Naive thymus-derived CD4-positive, alpha-beta T cell (primary cell): ENCODE data around the gene SETD5. TPM values are rescaled to one million over a fixed set of nuclear protein-coding genes. Genes with fewer than 3 reads are reported as not detected.

Experiments
- ATAC-seq: fragments of 150-1000 bp; cut with Tn5 transposase; 2 replicates; pipeline ENCODE4 v1.10.0; 2021; ENCODE audit warnings: mild to moderate bottlenecking, moderate library complexity
- CTCF ChIA-PET: fragments of 350-600 bp; sonication (Branson Sonifier 250); formaldehyde crosslinking; loops from one replicate; lab custom pipeline; 2021; ENCODE audit warnings: antibody characterized with exemption; lab: Charles Lee
- POLR2A ChIA-PET: fragments of 350-600 bp; sonication (Branson Sonifier 250); formaldehyde crosslinking; loops from one replicate; lab custom pipeline; 2021; ENCODE audit warnings: antibody characterized with exemption, inconsistent platforms; lab: Charles Lee
- DNase-seq, 9 donors: peaks; one replicate each; pipeline versions ENCODE4 v3.0.0 to v3.0.0-alpha.2; 2020 to 2022; ENCODE audit warnings: mixed read lengths in 1 of 9
- H3K27ac ChIP-seq: one replicate; pipeline ENCODE4 v1.7.0; 2013; ENCODE audit warnings: mild to moderate bottlenecking, low read depth, low read length, moderate library complexity
- H3K27me3 ChIP-seq, 2 donors: one replicate each; pipeline ENCODE4 v1.7.0; 2013; ENCODE audit warnings: low read length in 2 of 2, mild to moderate bottlenecking in 2 of 2, moderate library complexity in 2 of 2; ENCODE audit not compliant: control insufficient read depth in 2 of 2, insufficient read depth in 2 of 2
- H3K36me3 ChIP-seq, 3 experiments: 1 replicate in 2 of 3; 2 replicates in 1 of 3; pipeline ENCODE4 v1.7.0; 2013; ENCODE audit warnings: low read length in 3 of 3, mild to moderate bottlenecking in 3 of 3, moderate library complexity in 1 of 3; ENCODE audit not compliant: insufficient read depth in 3 of 3, control insufficient read depth in 2 of 3
- H3K4me1 ChIP-seq, 2 donors: one replicate each; pipeline ENCODE4 v1.7.0; 2013; ENCODE audit warnings: low read length in 2 of 2, mild to moderate bottlenecking in 2 of 2, moderate library complexity in 1 of 2; ENCODE audit not compliant: control insufficient read depth in 2 of 2, insufficient read depth in 2 of 2
- H3K4me3 ChIP-seq: 2 replicates; pipeline ENCODE4 v1.7.0; 2013; ENCODE audit warnings: mild to moderate bottlenecking, low read length
- H3K9me3 ChIP-seq, 3 experiments: 1 replicate in 2 of 3; 2 replicates in 1 of 3; pipeline ENCODE4 v1.7.0; 2013; ENCODE audit warnings: low read length in 3 of 3; ENCODE audit not compliant: control insufficient read depth in 2 of 3
- H3K27ac Mint-ChIP-seq, 9 donors: one replicate each; pipeline ENCODE4 v1.8.0; 2020 to 2022; ENCODE audit warnings: mixed read lengths in 9 of 9, mild to moderate bottlenecking in 8 of 9, moderate library complexity in 5 of 9, inconsistent platforms in 2 of 9
- H3K27me3 Mint-ChIP-seq, 5 donors: one replicate each; pipeline ENCODE4 v1.8.0; 2021 to 2022; ENCODE audit warnings: mixed read lengths in 5 of 5, mild to moderate bottlenecking in 1 of 5
- H3K36me3 Mint-ChIP-seq, 5 donors: one replicate each; pipeline ENCODE4 v1.8.0; 2020 to 2022; ENCODE audit warnings: mixed read lengths in 5 of 5, mild to moderate bottlenecking in 3 of 5, inconsistent platforms in 1 of 5
- H3K4me1 Mint-ChIP-seq, 7 donors: one replicate each; pipeline ENCODE4 v1.8.0; 2020 to 2022; ENCODE audit warnings: mixed read lengths in 7 of 7, mild to moderate bottlenecking in 3 of 7, inconsistent platforms in 1 of 7
- H3K4me3 Mint-ChIP-seq, 10 donors: one replicate each; pipeline ENCODE4 v1.8.0; 2020 to 2022; ENCODE audit warnings: mild to moderate bottlenecking in 10 of 10, mixed read lengths in 10 of 10, moderate library complexity in 6 of 10, inconsistent platforms in 2 of 10
- H3K9me3 Mint-ChIP-seq, 11 donors: one replicate each; pipeline ENCODE4 v1.8.0; 2020 to 2022; ENCODE audit warnings: mixed read lengths in 11 of 11, mild to moderate bottlenecking in 4 of 11, inconsistent platforms in 1 of 11, moderate library complexity in 1 of 11
- intact Hi-C, 2 donors: fragments of 100-400 bp; cut with micrococcal nuclease; formaldehyde crosslinking; loops; one replicate each; pipeline ENCODE4 v1.15.1; 2023
- polyA plus RNA-seq, 2 donors: library from polyadenylated mRNA; unstranded; fragments of 300-500 nt; fragmentation: Illumina TruSeq; gene quantifications; one replicate each; pipeline ENCODE4 v1.2.3, GENCODE V29; 2021
- total RNA-seq, 6 experiments: library from RNA in 5 of 6; stranded (reverse) in 5 of 6; gene quantifications; 1 replicate in 5 of 6; 2 replicates in 1 of 6; pipeline ENCODE4 v1.2.3 and lab custom pipeline; 2021 to 2026

The SETD5 gene
- total and polyA plus RNA-seq, 7 experiments from 2014 or later: 28.7 to 157 (median 130) TPM

DNA sequence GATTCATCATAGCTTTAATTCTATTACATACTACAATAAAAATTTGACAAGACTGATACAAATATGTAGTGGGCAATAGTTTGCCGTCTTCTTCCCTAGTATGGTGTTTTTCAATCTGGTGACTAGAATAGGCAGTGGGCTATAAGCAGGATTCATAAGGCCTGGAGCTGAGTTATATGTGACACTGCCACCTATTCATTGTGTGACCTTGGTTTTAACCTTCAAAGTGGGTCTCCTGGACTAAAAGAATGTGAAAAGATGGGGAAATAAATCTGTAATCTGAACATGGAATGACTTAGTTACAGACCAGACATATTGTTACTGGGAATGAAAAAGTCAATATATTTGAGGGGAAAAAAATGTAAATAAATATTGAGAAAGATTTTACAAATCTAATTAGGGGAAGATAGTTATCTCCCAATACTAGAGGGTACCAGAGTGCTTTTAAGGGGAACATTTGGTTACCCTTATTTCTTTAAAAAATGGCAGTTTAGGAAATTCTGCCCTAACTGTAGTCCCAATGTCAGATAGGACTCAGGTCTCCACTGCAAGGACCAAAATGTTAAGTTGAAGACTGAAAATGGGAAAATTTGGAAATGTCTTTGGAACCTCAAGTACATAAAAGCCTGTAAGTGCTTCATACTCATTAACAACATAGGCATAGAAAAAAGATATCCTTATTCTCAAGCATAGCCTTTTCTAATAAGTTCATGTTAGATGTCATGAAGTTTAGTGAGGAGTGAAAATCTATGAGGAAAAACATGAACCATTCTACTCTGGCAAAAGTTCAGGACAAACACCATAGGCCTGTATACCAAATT, 10.7 kb upstream of the SETD5 start:
- Histone ChIP-seq H3K27ac (peak overlapping the region; percentile 40), H3K4me3 (no peak overlapping the region), H3K9me3 (no peaks in the 10 kb centered on the region), H3K4me1 (peaks cover 0 to 13% of the 10 kb centered on the region in 2 donors), H3K36me3 (peaks cover 32 to 72% (median 34%) of the 10 kb centered on the region in 3 experiments), H3K27me3 (no peaks in the 10 kb centered on the region)
- Mint-ChIP-seq H3K4me3 (no peak overlapping the region), H3K27ac (peak overlapping the region in 6 of 9 donors; percentile 12 to 87 (median 57)), H3K4me1 (peaks cover 9 to 48% (median 41%) of the 10 kb centered on the region in 7 donors), H3K36me3 (peaks cover 7 to 42% (median 34%) of the 10 kb centered on the region in 5 donors), H3K27me3 (no peaks in the 10 kb centered on the region), H3K9me3 (no peaks in the 10 kb centered on the region)
- intact Hi-C loops: loop anchor here (5.0 kb wide), 1 partner anchor 36 kb away; no protein-coding TSS in a partner anchor
- ChIA-PET CTCF (no interaction called here), POLR2A (interaction anchor here (0.9 to 1.4 kb wide), 2 partner anchors 9 to 10 kb away, joined by 4 read pairs; no protein-coding TSS in a partner anchor)
- ATAC-seq (no peak), DNase-seq (no peak)

- H3K9me3 ChIP-seq: no peaks in the 10 kb centered on the region
- H3K36me3 Mint-ChIP-seq: peaks cover 7 to 44% (median 36%) of the 10 kb centered on the region in 5 donors
- no peaks in the 10 kb centered on the region for H3K27me3 ChIP-seq
- H3K36me3 ChIP-seq: peaks cover 33 to 74% (median 34%) of the 10 kb centered on the region in 3 experiments
- no peaks in the 10 kb centered on the region for H3K27me3 Mint-ChIP-seq
- ATAC-seq (no peak), DNase-seq (no peak)
- peak overlapping the region; percentile 17 for H3K27ac ChIP-seq
- peaks cover 15 to 53% (median 47%) of the 10 kb centered on the region in 7 donors for H3K4me1 Mint-ChIP-seq
- peak overlapping the region in 4 of 9 donors; percentile 35 to 62 (median 57) for H3K27ac Mint-ChIP-seq
- no peaks in the 10 kb centered on the region for H3K9me3 Mint-ChIP-seq
- no peak overlapping the region for H3K4me3 ChIP-seq
- intact Hi-C loops: loop anchor here (5.0 kb wide), 1 partner anchor 35 kb away; no protein-coding TSS in a partner anchor
- POLR2A ChIA-PET: no interaction called here
- no peak overlapping the region for H3K4me3 Mint-ChIP-seq
- CTCF ChIA-PET: no interaction called here
- peaks cover 0 to 17% of the 10 kb centered on the region in 2 donors for H3K4me1 ChIP-seq
Observed at GRCh38 chr3:9387322-9387655, 10.1 kb upstream of the SETD5 start.

DNA sequence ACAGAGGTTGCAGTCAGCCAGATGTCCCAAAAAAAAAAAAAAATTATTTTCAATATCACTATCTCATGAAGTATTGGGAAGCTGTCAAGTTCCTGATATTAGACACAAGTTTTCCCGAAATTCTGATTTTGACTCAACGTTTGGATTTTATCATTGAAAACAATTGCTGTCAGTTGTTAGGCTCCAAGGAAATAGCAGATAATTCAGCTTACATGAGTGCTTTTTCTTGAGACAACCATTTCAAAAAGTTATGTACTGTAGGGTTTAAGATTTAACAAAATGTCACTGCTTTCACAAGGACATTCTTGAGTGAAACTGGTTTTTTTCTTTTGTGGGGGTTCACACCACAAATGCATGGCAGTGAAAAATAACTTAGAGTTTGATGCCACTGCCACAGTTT, 9.3 kb upstream of the SETD5 start:
- Mint-ChIP-seq H3K36me3 (peaks cover 7 to 44% (median 36%) of the 10 kb centered on the region in 5 donors), H3K4me1 (peaks cover 18 to 58% (median 55%) of the 10 kb centered on the region in 7 donors), H3K27ac (no peak overlapping the region), H3K4me3 (no peak overlapping the region), H3K9me3 (no peaks in the 10 kb centered on the region), H3K27me3 (no peaks in the 10 kb centered on the region)
- no peak overlapping the region for H3K27ac ChIP-seq
- H3K4me1 ChIP-seq: peaks cover 4 to 21% of the 10 kb centered on the region in 2 donors
- POLR2A ChIA-PET: interaction anchor here (0.7 to 1.0 kb wide), 4 partner anchors 9 to 26 kb away, joined by 3 to 6 read pairs (median 4); no protein-coding TSS in a partner anchor
- peaks cover 27 to 67% (median 33%) of the 10 kb centered on the region in 3 experiments for H3K36me3 ChIP-seq
- intact Hi-C loops: loop anchor here (5.0 kb wide), 1 partner anchor 34 kb away; no protein-coding TSS in a partner anchor
- ATAC-seq (no peak), DNase-seq (no peak)
- H3K27me3 ChIP-seq: no peaks in the 10 kb centered on the region
- CTCF ChIA-PET: no interaction called here
- H3K9me3 ChIP-seq: no peaks in the 10 kb centered on the region
- no peak overlapping the region for H3K4me3 ChIP-seq

DNA sequence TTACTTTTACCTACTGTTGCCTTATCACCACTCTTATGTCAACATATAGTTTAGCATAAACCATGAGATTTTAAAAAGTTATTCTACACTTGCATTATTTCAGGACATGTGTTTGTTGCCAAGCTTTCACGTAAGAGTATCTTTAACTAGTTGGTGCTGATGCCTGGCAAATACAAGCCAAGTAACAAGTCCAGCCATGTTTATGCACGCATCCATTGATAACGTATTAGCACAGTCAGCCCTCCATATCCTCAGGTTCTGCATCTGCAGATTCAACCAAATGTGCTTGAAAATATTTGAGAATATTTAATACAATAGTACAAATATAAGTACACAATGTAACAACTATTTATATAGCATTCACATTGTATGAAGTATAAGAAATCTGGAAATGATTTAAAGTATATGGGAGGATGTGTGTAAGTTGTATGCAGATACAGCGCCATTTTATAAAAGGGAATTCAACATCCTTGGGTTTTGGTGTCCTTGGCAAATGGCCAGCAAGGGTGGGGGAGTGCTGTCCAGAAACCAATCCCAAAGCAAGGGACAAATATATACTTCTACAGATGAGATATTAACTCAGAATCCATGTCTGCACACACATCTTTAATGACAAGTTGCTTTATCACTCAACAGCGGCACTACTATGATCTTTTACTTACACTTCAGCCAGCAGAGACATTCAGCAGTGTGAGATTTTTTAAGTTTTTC, 8.7 kb upstream of the SETD5 start:
- no peak for DNase-seq
- peak overlapping the region in 5 of 9 donors; percentile 10 to 54 (median 36) for H3K27ac Mint-ChIP-seq
- H3K27me3 ChIP-seq: no peaks in the 10 kb centered on the region
- POLR2A ChIA-PET: interaction anchor here (0.7 to 1.0 kb wide), 5 partner anchors 8 to 26 kb away, joined by 3 to 6 read pairs (median 4); partner anchors contain the start of gene THUMPD3
- peaks cover 10 to 27% of the 10 kb centered on the region in 2 donors for H3K4me1 ChIP-seq
- peaks cover 7 to 44% (median 36%) of the 10 kb centered on the region in 5 donors for H3K36me3 Mint-ChIP-seq
- H3K4me3 Mint-ChIP-seq: no peak overlapping the region
- no peaks in the 10 kb centered on the region for H3K27me3 Mint-ChIP-seq
- H3K4me3 ChIP-seq: no peak overlapping the region
- H3K36me3 ChIP-seq: peaks cover 27 to 66% (median 33%) of the 10 kb centered on the region in 3 experiments
- intact Hi-C loops: loop anchor here (5.0 kb wide), 1 partner anchor 34 kb away; no protein-coding TSS in a partner anchor
- peaks cover 22 to 64% (median 59%) of the 10 kb centered on the region in 7 donors for H3K4me1 Mint-ChIP-seq
- ATAC-seq: no peak
- CTCF ChIA-PET: no interaction called here
- no peaks in the 10 kb centered on the region for H3K9me3 ChIP-seq
- H3K9me3 Mint-ChIP-seq: no peaks in the 10 kb centered on the region
- H3K27ac ChIP-seq: no peak overlapping the region

DNA sequence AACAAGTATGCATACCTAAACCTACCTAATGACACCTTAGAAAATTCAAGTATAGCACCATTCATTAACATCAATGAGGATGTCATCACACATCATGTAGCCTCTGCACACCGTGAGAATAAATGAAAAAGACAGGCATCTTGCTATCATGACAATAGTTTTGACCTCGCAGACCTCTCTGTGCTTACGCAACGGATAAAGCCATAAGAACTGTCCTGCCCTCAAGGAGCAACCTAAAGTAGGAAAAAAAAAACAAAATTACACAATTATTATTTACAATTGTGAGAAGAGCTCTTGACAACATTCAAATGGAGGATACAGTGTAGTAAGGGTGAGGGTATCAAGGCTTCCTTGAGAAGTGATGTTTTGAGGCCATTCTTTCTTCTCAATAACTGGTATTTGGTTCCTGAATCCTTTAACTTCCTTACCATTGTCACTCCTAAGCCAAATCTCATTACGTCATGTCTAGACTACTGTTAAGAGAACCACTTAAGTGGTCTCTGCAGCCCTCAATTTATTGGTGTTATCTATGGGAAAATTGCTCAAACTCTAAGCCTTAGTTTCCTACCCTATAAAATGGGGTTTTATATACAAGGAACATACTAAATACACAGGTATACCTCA, 7.0 kb upstream of the SETD5 start:
- DNase-seq (no peak), ATAC-seq (no peak)
- ChIA-PET CTCF (no interaction called here), POLR2A (no interaction called here)
- Histone ChIP-seq H3K9me3 (no peaks in the 10 kb centered on the region), H3K27me3 (no peaks in the 10 kb centered on the region), H3K36me3 (peaks cover 27 to 49% (median 39%) of the 10 kb centered on the region in 3 experiments), H3K27ac (peak overlapping the region; percentile 20), H3K4me3 (no peak overlapping the region), H3K4me1 (peaks cover 25 to 42% of the 10 kb centered on the region in 2 donors)
- intact Hi-C loops: loop anchor here in 1 of 2 donors (10.0 kb wide), 1 partner anchor 724 kb away; the partner anchor contains the start of gene BRK1
- H3K4me1 Mint-ChIP-seq: peaks cover 30 to 76% (median 69%) of the 10 kb centered on the region in 7 donors
- peak overlapping the region in 7 of 9 donors; percentile 10 to 99 (median 53) for H3K27ac Mint-ChIP-seq
- H3K27me3 Mint-ChIP-seq: no peaks in the 10 kb centered on the region
- no peaks in the 10 kb centered on the region for H3K9me3 Mint-ChIP-seq
- peaks cover 0 to 44% (median 34%) of the 10 kb centered on the region in 5 donors for H3K36me3 Mint-ChIP-seq
- peak overlapping the region in 3 of 10 donors; percentile 11 to 30 (median 21) for H3K4me3 Mint-ChIP-seq
